PFSK-1 (cell line): ENCODE data around the gene CARMIL3.

Experiments used
- FOXP2 ChIP-seq: optimal IDR thresholded peaks from 2 replicates; pipeline ENCODE3; 2011; ENCODE audit warnings: borderline replicate concordance, control low read depth, inconsistent platforms; ENCODE audit not compliant: insufficient read depth; ENCODE audit errors: extremely low read length, extremely low read depth
- POLR2AphosphoS5 ChIP-seq: IDR thresholded peaks from 2 replicates; pipeline ENCODE4 v1.6.1; 2012; ENCODE audit warnings: low read depth, mild to moderate bottlenecking, control low read depth, low read length, moderate library complexity
- SIN3A ChIP-seq: IDR thresholded peaks from 2 replicates; pipeline ENCODE4 v1.6.1; 2012; ENCODE audit warnings: mild to moderate bottlenecking, low read length, moderate library complexity, borderline replicate concordance; ENCODE audit not compliant: insufficient read depth
- TAF1 ChIP-seq: IDR thresholded peaks from 2 replicates; pipeline ENCODE4 v1.6.1; 2012; ENCODE audit warnings: low read length, control low read depth, borderline replicate concordance; ENCODE audit not compliant: insufficient read depth
- TF ChIP-seq, protein P1 (sequence below), 2 experiments: IDR thresholded peaks; 2 replicates each; pipeline versions ENCODE4 v1.6.1 to v1.8.0; 2011 to 2012; ENCODE audit warnings: low read depth in 2 of 2, low read length in 2 of 2, control low read depth in 1 of 2, inconsistent platforms in 1 of 2, mild to moderate bottlenecking in 1 of 2, moderate library complexity in 1 of 2; ENCODE audit not compliant: insufficient read depth in 1 of 2

DNA sequence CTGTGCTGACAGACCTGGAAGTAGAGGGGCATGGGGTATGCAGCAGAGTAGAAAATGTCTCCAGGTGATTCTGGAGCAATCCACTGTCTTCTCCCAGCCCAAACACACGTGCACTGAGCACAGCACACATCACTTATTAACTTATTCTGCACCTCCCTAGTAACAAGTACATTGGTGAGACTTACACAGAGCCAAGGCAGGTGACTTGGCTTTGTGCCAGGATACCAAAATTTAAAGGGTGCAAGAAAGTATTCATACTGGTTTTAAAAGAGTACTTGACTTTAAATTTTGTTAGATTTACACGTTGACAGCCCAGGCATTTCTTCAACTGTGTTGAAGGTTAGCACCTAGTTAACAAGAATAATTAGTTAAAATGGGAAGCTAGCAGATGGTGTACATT is 11.1 kb upstream of the CARMIL3 start:
- TF ChIP-seq POLR2AphosphoS5 (no peak), TAF1 (no peak), SIN3A (no peak), FOXP2 (no peak)
- TF ChIP-seq, protein P1, sequence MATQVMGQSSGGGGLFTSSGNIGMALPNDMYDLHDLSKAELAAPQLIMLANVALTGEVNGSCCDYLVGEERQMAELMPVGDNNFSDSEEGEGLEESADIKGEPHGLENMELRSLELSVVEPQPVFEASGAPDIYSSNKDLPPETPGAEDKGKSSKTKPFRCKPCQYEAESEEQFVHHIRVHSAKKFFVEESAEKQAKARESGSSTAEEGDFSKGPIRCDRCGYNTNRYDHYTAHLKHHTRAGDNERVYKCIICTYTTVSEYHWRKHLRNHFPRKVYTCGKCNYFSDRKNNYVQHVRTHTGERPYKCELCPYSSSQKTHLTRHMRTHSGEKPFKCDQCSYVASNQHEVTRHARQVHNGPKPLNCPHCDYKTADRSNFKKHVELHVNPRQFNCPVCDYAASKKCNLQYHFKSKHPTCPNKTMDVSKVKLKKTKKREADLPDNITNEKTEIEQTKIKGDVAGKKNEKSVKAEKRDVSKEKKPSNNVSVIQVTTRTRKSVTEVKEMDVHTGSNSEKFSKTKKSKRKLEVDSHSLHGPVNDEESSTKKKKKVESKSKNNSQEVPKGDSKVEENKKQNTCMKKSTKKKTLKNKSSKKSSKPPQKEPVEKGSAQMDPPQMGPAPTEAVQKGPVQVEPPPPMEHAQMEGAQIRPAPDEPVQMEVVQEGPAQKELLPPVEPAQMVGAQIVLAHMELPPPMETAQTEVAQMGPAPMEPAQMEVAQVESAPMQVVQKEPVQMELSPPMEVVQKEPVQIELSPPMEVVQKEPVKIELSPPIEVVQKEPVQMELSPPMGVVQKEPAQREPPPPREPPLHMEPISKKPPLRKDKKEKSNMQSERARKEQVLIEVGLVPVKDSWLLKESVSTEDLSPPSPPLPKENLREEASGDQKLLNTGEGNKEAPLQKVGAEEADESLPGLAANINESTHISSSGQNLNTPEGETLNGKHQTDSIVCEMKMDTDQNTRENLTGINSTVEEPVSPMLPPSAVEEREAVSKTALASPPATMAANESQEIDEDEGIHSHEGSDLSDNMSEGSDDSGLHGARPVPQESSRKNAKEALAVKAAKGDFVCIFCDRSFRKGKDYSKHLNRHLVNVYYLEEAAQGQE (IDR thresholded peaks at IDR 0.05; ENCODE audit: insufficient read depth in 1 of 2, low read depth in 2 of 2, low read length in 2 of 2): no peak
